NAMALWA (cell line): ENCODE results near the gene RUNX1.

Source experiments
- DNase-seq: peaks from one replicate; pipeline ENCODE4 v3.0.0-alpha.2; 2015; ENCODE audit warnings: low spot score

The RUNX1 gene

DNA sequence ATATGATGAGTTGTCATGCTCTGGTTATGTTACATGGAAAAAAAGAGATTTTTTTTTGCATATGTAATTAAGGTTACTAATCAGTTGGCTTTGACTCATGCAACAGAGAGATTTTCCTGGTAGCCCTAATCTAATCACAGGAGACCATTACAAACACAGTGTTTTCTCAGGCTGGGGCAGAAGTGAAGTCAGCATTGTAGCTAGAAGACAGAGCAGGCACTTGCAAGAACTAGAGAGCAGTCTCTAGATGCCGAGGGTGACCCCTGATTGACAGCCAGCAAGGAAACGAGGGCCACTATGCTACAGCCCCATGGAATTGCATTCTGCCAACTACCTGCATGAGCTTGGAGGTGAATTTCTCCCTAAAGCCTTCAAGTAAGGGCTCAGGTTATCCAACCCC is 151.3 kb downstream of the RUNX1 start:
- no peak for DNase-seq

DNA sequence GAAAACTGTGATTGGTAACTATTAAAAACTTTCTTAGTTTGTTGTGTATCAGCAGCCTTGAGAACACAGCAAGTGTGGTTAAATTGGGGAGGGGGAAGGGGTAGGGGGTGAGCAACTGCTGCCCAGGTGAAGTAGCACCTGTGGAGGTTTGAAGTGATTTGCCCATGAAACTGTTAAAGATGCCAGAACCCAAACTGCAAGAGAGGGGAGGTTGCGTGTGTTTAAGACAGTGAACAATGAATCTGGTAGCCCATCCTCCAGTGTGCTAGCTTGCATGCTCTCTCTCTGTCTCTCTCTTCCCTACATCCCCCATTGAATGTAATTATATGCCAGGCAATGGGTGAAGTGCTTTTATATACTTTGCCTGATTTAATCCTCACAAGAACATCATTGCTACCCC is 154.7 kb downstream of the RUNX1 start:
- no peak for DNase-seq

DNA sequence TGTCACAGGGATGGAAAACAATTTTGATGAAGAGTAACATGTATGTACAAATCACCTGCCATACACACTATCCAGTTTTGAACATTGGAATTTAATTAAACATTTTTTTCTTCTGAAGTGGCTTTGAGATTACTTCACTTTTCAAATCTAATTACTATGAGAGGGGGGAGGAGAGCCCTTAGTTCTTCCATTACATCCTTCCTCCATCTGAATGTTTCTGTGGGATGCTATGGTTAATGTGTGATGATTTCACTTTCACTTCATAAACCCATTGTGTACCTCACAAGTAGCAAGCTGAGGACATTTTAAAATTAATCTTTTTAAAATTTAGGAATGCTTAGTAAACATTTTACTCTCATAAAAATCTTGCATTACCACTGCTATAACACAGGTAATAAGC is 156.9 kb downstream of the RUNX1 start:
- no peak for DNase-seq

DNA sequence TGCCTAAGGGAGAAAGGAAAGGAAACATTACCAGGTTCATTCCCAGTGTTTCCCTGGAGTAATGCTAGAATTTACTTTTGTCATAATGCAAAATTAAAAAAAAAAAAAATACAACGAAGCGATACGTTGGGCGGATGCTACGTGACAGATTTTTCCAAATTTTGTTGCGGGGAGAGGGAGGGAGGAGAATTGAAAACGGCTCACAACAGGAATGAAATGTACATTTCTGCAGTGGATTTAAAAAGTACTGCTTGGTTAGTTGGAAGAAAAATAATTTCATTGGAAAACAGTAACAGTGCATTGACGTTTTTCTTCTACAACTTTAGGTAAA is 157.5 kb downstream of the RUNX1 start:
- no peak for DNase-seq

DNA sequence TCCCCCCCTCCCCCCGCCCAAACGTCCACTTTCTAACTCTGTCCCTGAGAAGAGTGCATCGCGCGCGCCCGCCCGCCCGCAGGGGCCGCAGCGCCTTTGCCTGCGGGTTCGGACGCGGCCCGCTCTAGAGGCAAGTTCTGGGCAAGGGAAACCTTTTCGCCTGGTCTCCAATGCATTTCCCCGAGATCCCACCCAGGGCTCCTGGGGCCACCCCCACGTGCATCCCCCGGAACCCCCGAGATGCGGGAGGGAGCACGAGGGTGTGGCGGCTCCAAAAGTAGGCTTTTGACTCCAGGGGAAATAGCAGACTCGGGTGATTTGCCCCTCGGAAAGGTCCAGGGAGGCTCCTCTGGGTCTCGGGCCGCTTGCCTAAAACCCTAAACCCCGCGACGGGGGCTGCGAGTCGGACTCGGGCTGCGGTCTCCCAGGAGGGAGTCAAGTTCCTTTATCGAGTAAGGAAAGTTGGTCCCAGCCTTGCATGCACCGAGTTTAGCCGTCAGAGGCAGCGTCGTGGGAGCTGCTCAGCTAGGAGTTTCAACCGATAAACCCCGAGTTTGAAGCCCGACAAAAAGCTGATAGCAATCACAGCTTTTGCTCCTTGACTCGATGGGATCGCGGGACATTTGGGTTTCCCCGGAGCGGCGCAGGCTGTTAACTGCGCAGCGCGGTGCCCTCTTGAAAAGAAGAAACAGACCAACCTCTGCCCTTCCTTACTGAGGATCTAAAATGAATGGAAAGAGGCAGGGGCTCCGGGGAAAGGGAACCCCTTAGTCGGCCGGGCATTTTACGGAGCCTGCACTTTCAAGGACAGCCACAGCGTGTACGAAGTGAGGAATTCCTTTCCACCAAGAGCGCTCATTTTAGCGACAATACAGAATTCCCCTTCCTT is 158.1 kb downstream of the RUNX1 start:
- DNase-seq, result no peak

DNA sequence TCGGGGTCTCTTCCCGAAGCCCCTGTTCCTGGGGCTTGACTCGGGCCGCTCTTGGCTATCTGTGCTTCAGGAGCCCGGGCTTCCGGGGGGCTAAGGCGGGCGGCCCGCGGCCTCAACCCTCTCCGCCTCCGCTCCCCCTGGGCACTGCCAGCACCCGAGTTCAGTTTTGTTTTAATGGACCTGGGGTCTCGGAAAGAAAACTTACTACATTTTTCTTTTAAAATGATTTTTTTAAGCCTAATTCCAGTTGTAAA is 158.7 kb downstream of the RUNX1 start:
- no peak for DNase-seq

DNA sequence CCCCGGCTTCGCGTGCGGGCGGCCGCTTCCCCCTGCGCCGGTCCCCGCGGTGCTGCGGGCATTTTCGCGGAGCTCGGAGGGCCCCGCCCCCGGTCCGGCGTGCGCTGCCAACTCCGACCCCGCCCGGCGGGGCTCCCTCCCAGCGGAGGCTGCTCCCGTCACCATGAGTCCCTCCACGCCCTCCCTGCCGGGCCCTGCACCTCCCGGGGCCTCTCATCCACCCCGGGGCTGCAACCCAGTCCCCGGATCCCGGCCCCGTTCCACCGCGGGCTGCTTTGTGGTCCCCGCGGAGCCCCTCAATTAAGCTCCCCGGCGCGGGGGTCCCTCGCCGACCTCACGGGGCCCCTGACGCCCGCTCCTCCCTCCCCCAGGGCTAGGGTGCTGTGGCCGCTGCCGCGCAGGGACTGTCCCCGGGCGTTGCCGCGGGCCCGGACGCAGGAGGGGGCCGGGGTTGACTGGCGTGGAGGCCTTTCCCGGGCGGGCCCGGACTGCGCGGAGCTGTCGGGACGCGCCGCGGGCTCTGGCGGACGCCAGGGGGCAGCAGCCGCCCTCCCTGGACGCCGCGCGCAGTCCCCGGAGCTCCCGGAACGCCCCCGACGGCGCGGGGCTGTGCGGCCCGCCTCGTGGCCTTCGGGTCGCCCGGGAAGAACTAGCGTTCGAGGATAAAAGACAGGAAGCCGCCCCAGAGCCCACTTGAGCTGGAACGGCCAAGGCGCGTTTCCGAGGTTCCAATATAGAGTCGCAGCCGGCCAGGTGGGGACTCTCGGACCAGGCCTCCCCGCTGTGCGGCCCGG is 159.2 kb downstream of the RUNX1 start:
- DNase-seq, result peak; percentile 73

DNA sequence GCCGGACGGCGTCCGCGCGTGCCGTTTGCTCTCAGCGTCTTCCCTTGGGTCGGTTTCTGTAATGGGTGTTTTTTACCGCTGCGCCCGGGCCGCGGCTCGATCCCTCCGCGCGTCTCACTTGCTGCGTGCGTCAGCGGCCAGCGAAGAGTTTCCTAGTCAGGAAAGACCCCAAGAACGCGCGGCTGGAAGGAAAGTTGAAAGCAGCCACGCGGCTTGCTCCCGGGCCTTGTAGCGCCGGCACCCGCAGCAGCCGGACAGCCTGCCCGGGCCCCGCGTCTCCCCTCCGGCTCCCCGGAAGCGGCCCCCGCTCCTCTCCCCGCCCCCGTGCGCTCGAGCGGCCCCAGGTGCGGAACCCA is 159.8 kb downstream of the RUNX1 start:
- peak; percentile 70 for DNase-seq

DNA sequence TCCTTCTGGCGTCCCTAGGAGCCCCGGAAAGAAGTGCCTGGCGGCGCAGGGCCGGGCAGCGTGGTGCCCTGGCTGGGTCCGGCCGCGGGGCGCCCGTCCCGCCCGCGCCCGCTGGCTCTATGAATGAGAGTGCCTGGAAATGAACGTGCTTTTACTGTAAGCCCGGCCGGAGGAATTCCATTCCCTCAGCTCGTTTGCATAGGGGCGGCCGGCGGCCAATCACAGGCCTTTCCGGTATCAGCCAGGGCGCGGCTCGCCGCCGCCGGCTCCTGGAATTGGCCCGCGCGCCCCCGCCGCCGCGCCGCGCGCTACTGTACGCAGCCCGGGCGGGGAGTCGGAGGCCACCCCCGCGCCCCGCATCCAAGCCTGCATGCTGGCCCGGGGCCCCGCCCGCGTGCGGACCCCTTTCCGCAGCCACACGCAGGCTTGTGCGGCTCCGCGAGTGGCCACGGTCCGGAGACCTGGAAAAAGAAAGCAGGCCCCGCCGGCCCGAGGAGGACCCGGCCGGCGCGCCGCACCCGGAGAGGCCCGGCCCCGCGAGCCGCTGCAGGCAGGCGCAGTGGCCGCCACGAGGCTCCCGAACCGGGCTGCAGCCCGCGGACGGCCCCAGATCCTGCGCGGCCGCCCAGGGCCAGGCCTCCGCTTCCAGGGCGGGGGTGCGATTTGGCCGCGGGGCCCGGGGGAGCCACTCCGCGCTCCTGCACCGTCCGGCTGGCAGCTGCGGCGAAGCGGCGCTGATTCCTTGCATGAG is 160.4 kb downstream of the RUNX1 start:
- peak; percentile 80 for DNase-seq

DNA sequence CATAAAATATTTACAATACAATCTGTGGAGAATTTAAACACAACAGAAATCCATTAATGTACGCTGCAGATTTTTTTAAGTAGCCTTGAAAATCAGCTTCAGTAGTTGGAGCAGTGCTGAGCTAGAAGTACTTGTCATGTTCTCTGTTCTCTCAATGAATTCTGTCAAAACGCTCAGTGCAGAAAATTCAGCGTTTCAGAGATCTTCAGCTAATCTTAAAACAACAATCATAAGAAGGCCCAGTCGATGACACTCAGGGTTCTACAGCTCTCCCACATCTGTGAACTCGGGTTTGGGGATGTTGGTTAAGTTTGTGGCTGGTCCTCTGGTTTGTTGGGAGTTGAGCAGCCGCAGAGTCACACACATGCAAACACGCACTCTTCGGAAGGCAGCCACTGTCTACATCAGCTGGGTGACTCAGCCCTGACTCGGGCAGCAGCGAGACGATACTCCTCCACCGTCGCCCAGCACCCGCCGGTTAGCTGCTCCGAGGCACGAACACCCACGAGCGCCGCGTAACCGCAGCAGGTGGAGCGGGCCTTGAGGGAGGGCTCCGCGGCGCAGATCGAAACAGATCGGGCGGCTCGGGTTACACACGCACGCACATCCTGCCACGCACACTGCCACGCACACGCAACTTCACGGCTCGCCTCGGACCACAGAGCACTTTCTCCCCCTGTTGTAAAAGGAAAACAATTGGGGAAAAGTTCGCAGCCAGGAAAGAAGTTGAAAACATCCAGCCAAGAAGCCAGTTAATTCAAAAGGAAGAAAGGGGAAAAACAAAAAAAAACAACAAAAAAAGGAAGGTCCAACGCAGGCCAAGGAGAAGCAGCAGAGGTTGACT is 161.2 kb downstream of the RUNX1 start:
- DNase-seq, result peak; percentile 60

DNA sequence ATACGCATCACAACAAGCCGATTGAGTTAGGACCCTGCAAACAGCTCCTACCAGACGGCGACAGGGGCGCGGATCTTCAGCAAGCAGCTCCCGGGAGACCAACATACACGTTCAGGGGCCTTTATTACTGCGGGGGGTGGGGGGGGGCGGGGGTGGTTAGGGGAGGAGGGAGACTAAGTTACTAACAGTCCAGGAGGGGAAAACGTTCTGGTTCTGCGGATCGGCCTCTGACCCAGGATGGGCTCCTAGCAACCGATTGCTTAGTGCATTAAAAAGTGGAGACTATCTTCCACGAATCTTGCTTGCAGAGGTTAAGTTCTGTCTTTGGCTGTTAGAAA is 162.0 kb downstream of the RUNX1 start:
- DNase-seq, result no peak

DNA sequence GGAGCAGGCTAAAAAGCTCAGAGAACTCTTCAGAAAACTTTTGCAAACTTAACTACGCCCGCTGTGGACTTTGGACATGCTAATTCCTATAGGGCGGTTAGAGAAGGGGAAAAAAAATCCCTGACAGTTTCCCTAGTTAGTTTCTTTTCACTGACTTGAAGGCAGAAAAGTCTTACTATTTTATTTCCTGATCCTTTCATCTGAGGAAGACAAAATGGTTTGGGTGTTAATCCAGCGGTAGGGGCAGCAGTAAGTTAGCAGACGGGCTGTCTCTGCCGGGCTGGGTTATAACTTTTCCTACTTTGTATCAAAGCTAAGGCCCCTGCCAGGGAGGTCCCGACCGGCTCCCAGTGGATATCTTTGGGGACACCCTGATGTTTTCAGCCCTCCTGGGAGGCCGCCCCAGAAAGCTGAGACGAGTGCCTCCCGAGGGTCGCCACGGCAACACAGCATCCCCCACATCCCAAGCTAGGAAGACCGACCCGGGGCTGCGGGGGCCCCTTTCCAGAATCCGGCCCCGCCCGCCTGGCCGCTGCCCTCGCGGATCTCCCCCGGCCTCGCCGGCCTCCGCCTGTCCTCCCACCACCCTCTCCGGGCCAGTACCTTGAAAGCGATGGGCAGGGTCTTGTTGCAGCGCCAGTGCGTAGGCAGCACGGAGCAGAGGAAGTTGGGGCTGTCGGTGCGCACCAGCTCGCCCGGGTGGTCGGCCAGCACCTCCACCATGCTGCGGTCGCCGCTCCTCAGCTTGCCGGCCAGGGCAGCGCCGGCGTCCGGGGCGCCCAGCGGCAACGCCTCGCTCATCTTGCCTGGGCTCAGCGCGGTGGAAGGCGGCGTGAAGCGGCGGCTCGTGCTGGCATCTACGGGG is 162.6 kb downstream of the RUNX1 start:
- no peak for DNase-seq

DNA sequence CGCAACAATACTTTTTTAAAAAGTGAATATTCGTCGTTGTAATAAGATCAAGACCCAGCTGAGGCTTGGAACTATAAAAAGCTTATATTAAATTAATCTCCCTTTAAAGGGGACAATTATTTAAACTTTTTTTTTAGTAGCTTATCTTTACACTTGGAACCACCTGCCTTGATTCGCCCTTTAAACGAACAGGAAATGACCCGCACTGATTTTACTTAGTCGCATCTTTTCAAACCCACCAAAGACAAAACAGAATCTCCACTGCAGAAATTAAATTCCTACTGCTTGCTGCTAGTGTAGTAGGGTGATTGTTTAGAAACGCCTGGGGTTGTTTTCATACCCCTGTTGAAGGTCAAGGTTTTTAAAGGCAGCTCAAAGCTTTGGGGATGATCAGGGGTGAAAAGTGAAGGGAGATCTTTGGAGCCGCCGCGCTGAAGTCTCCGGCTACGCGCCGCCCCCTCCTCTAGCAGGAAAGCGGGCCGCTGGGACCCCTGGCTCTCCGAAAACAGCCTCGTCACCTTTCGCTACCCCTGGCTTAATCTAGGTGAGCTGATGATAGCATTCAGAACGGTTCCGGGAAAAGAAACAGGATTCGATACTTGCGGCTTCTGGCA is 163.4 kb downstream of the RUNX1 start:
- no peak for DNase-seq

DNA sequence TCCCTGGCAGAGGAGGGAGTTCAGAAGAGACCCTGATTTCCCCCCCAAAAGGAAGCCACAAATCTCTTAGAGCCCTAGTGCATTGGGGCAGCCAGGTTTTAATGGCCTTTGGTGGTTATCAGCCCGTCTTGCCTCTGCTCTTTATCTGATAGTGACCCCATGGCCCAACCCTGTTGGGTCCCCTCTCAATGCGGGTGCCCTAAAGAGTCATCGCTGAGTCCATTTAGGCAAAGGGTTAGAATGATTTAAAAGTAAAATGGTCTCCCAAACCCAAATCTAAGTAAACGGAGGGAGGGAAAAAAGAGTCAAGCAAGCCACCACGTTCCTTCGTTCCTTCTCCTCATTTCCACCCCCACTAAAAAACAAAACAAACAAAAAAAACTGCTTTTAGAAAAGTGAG is 164.0 kb downstream of the RUNX1 start:
- DNase-seq, result no peak

DNA sequence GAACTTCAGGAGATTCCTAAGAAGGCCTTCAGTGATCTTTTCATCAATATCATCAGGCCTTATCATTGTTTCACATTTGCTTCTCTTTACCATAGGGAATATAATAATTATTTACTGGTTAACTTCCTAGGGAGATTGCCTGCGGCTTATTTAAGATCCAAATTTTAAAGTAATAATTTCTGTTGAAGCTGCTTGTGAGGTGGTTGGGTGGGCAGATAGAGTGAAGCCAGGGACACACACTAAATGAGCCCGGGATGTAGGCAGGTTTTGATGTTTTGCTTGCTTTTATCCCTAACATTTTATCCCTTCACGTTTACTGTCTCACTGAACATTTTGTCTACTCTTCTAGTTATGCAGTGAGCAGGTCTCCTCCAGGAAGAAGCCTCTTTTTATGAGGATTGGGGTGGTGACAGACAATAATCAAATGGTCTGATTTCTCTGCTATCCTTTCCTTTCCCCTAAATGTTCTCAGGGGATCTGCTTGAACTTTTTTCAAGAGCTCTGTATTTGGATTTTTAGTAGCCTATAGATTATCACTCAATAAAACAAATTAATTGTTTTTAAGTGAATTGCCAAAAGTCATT is 164.7 kb downstream of the RUNX1 start:
- DNase-seq, result no peak

DNA sequence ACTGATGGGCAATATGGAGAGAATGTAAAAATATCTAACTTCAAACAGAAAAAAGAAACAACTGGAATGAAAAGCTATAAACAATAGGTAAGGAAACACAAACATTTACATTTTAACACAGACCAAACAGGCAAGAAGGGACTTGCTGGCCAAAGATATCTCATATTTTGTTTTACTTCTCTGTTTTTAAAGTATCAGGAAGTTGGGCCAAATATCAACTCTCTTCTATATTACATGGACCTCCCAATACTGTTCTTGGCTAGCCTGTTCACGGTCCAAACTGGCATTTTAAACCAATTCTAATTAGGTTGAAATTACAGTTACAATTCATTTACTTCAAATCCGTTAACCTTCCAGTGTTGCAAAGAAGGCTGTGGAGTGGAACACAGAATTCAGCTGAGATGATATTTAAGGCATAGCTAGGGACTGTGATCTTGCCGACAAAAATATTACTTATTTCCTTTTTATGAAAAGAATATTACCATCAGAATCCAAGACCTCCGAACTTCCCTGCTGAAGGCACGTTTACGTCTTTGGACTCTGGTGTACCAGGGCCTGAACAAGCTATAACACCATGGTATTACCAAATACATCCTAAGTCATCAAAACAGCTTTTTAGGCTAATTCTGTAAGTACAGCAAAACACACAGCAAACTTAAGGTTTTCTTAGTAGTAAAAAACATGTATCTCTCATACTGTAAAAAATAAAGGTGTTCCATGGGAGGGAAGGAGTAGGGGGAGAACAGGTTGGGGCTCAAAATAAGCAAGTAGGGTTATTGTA is 165.4 kb downstream of the RUNX1 start:
- DNase-seq, result no peak

DNA sequence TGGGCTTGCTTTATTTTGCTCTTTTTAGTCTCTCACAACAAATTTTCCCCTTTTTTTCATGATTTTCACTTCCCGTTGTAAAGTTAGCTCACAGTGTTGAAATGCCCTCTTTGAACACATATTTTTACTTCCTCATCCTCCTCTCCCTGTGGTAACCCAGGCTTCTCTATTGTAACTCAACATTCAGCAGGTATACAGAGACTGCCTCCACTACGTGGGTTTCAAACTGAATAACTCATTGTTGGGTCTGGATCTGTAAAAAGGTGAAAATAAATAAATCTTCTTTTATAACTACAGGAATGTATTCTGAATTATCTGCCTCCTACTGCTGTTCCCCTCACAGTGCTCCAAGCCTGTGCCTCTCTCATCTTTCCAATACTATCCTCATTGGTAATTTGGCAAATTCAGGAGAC is 166.4 kb downstream of the RUNX1 start:
- DNase-seq, result peak; percentile 40

DNA sequence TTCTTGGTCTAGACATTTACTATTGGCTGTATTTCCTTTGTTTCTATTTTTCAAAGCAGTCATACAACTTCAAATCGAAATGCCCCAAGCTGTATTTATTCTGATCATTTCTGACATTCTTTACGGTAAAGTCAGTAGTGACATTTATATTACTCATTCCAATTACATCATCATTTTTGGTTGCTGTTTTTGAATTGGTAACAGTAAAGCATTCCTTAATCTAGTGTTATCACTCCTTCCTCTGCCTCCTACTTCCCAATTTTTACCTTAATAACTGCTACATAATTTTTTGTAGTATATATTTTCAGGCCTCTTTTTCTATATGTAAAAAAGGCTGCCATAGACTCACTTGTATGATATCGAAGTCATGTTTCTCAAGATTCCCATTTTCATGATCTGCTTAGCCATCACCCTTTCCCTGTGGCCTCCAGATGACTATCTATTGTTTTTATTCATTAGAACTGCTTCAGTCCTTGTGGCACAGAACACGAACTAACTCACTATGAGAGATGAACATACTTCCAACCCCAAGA is 167.2 kb downstream of the RUNX1 start:
- DNase-seq, result no peak

DNA sequence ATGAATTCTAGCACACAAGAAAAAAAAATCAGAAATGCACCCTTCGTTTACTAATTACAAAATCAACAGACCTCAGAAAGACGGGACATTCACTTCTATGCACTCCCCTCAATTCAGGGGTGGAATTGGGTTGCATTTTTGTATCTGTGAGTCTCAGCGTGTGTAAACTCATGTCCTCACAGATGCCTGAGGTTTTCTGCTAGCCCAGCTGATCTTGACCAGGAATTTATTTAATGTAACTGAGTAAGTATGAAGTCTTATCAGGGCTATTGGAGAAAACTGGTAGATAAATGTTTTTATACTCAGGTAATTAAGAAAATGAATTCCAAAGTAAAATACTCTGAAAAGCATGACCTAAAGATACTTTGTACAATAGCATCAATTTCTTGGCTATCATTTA is 167.7 kb downstream of the RUNX1 start:
- no peak for DNase-seq

DNA sequence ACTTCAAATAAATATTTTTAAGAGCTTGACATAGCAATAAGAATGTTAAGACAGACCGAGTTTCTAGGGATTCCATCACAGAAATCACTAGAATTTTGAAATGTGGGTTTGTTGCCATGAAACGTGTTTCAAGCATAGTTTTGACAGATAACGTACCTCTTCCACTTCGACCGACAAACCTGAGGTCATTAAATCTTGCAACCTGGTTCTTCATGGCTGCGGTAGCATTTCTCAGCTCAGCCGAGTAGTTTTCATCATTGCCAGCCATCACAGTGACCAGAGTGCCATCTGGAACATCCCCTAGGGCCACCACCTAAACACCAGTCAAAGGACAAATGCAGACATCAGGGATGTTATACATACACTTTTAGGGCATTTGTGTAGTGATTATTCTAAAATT is 168.7 kb downstream of the RUNX1 start:
- DNase-seq, result no peak
